OCI-LY3 (cell line): ENCODE results near the gene PPFIA2.

Source experiments
- H2AFZ ChIP-seq: fragments of 200-600, 300-600 bp; shearing (Covaris generic); 2 replicates; pipeline ENCODE4 v1.6.0; 2014; ENCODE audit warnings: antibody characterized with exemption, low read depth, low read length
- H3K27ac ChIP-seq: fragments of 200-600, 300-600 bp; sonication (generic); 2 replicates; pipeline ENCODE4 v1.5.1; 2014; ENCODE audit warnings: mild to moderate bottlenecking, low read length, moderate library complexity, mixed read lengths
- H3K27me3 ChIP-seq: fragments of 200-600, 300-600 bp; sonication (generic); 2 replicates; pipeline ENCODE4 v1.6.1; 2014; ENCODE audit warnings: low read depth, low read length, mixed read lengths
- H3K36me3 ChIP-seq: fragments of 200-600, 300-600 bp; sonication (generic); replicated peaks from 2 replicates; pipeline ENCODE3; 2014; ENCODE audit warnings: low read depth, low read length, mixed read lengths
- H3K4me1 ChIP-seq: fragments of 300-600, 200-600 bp; sonication (generic); 2 replicates; pipeline ENCODE4 v1.6.1; 2014; ENCODE audit warnings: low read length, mixed read lengths
- H3K4me2 ChIP-seq: fragments of 200-600, 300-600 bp; sonication (generic); 2 replicates; pipeline ENCODE4 v1.6.1; 2014; ENCODE audit warnings: low read length, mixed read lengths
- H3K4me3 ChIP-seq: fragments of 300-600, 200-600 bp; sonication (generic); 2 replicates; pipeline ENCODE4 v1.5.1; 2014; ENCODE audit warnings: antibody characterized with exemption, mild to moderate bottlenecking, low read length, moderate library complexity
- H3K79me2 ChIP-seq: fragments of 300-600, 200-600 bp; shearing (Covaris generic); 2 replicates; pipeline ENCODE4 v1.6.1; 2014; ENCODE audit warnings: mild to moderate bottlenecking, low read length, mixed read lengths
- H3K9ac ChIP-seq: fragments of 300-600, 200-600 bp; shearing (Covaris generic); 2 replicates; pipeline ENCODE4 v1.6.0; 2014; ENCODE audit warnings: mild to moderate bottlenecking, low read length, moderate library complexity
- H3K9me3 ChIP-seq: fragments of 200-600, 300-600 bp; shearing (Covaris generic); 2 replicates; pipeline ENCODE4 v1.6.1; 2014; ENCODE audit warnings: low read length, mixed read lengths; ENCODE audit not compliant: insufficient read depth
- H4K20me1 ChIP-seq: fragments of 200-600, 300-600 bp; sonication (generic); 2 replicates; pipeline ENCODE4 v1.6.1; 2016; ENCODE audit warnings: low read length, mixed read lengths; ENCODE audit not compliant: insufficient read depth
- CTCF ChIP-seq: fragments of 200-600, 300-600 bp; sonication (generic); IDR thresholded peaks from 2 replicates; pipeline ENCODE4 v1.5.1; 2014; ENCODE audit warnings: antibody characterized with exemption, low read length, low read depth
- EZH2phosphoT487 ChIP-seq: fragments of 200-600 bp; shearing (Covaris generic); IDR thresholded peaks from 2 replicates; pipeline ENCODE4 v1.6.1; 2018; ENCODE audit warnings: antibody characterized with exemption, mixed run types, low read depth

The PPFIA2 gene

GRCh38 chr12:81542065-81543010, 216.8 kb downstream of the PPFIA2 start:
- Histone ChIP-seq H3K4me1 (no peaks in the 10 kb centered on the region), H3K27ac (no peak overlapping the region), H3K9me3 (no peaks in the 10 kb centered on the region), H4K20me1 (no peaks in the 10 kb centered on the region), H3K36me3 (no peaks in the 10 kb centered on the region), H2AFZ (no peak overlapping the region), H3K27me3 (no peaks in the 10 kb centered on the region), H3K9ac (no peak overlapping the region), H3K4me2 (no peak overlapping the region), H3K79me2 (no peaks in the 10 kb centered on the region), H3K4me3 (no peak overlapping the region)
- TF ChIP-seq CTCF (no peak), EZH2phosphoT487 (no peak)

GRCh38 chr12:81541121-81541520, 218.0 kb downstream of the PPFIA2 start:
- Histone ChIP-seq H3K79me2 (no peaks in the 10 kb centered on the region), H3K27ac (no peak overlapping the region), H3K36me3 (no peaks in the 10 kb centered on the region), H2AFZ (no peak overlapping the region), H3K4me1 (no peaks in the 10 kb centered on the region), H4K20me1 (no peaks in the 10 kb centered on the region), H3K4me2 (no peak overlapping the region), H3K4me3 (no peak overlapping the region), H3K9me3 (no peaks in the 10 kb centered on the region), H3K9ac (no peak overlapping the region), H3K27me3 (no peaks in the 10 kb centered on the region)
- no peak for TF ChIP-seq CTCF
- TF ChIP-seq EZH2phosphoT487: no peak

GRCh38 chr12:81539279-81539678, 219.9 kb downstream of the PPFIA2 start:
- no peak overlapping the region for H3K4me3 ChIP-seq
- no peaks in the 10 kb centered on the region; the same call in 1 of the 2 replicates for H3K4me1 ChIP-seq
- no peak overlapping the region for H2AFZ ChIP-seq
- no peaks in the 10 kb centered on the region for H4K20me1 ChIP-seq
- no peak overlapping the region for H3K4me2 ChIP-seq
- no peaks in the 10 kb centered on the region for H3K79me2 ChIP-seq
- no peaks in the 10 kb centered on the region for H3K27me3 ChIP-seq
- no peak overlapping the region for H3K9ac ChIP-seq
- no peaks in the 10 kb centered on the region for H3K9me3 ChIP-seq
- no peaks in the 10 kb centered on the region for H3K36me3 ChIP-seq
- H3K27ac ChIP-seq: no peak overlapping the region
- TF ChIP-seq EZH2phosphoT487: no peak
- no peak for TF ChIP-seq CTCF

- no peaks in the 10 kb centered on the region for H3K27me3 ChIP-seq
- no peak overlapping the region for H3K4me2 ChIP-seq
- H3K27ac ChIP-seq: no peak overlapping the region
- TF ChIP-seq CTCF (no peak), EZH2phosphoT487 (no peak)
- H4K20me1 ChIP-seq: no peaks in the 10 kb centered on the region
- no peaks in the 10 kb centered on the region for H3K36me3 ChIP-seq
- H3K9me3 ChIP-seq: no peaks in the 10 kb centered on the region
- H3K4me1 ChIP-seq: no peaks in the 10 kb centered on the region; the same call in 1 of the 2 replicates
- no peak overlapping the region for H3K4me3 ChIP-seq
- no peak overlapping the region for H3K9ac ChIP-seq
- H3K79me2 ChIP-seq: no peaks in the 10 kb centered on the region
- no peak overlapping the region for H2AFZ ChIP-seq
Measured at GRCh38 chr12:81533054-81533453, 226.1 kb downstream of the PPFIA2 start.
